ENCODE measurements around the gene KCNK3. TPM values are rescaled to one million over a fixed set of nuclear protein-coding genes. Genes with fewer than 3 reads are reported as not detected.

The KCNK3 gene
- total RNA-seq, 1 donor from 2014 or later, result 1.9 TPM

GRCh38 chr2:26723991-26724750, 31.6 kb downstream of the KCNK3 start:
- Histone ChIP-seq H3K9ac (ENCODE audit: low read length) (peak overlapping the region; percentile 16), H3K79me2 (ENCODE audit: insufficient read depth, low read length) (no peaks in the 10 kb centered on the region), H3K9me3 (ENCODE audit: insufficient read depth, low read depth, low read length) (no peaks in the 10 kb centered on the region), H4K20me1 (ENCODE audit: insufficient read depth, low read length) (no peaks in the 10 kb centered on the region), H3K4me2 (ENCODE audit: low read length) (peak overlapping the region; percentile 41), H2AFZ (ENCODE audit: low read depth, low read length) (no peak overlapping the region), H3K4me1 (ENCODE audit: insufficient read depth, low read length) (peaks cover 39% of the 10 kb centered on the region), H3K4me3 (ENCODE audit: insufficient read depth, low read depth, low read length) (no peak overlapping the region), H3K36me3 (ENCODE audit: insufficient read depth, low read length) (no peaks in the 10 kb centered on the region), H3K27ac (ENCODE audit: low read depth, low read length) (peak overlapping the region; percentile 33), H3K27me3 (ENCODE audit: insufficient read depth, low read length) (no peaks in the 10 kb centered on the region)
- FAIRE-seq (no peak), DNase-seq (ENCODE audit: low read depth) (peak; percentile 78)
- Mint-ChIP-seq H3K27me3 (ENCODE audit: low read depth, unreplicated experiment) (peaks cover 31% of the 10 kb centered on the region), H3K36me3 (ENCODE audit: low read depth, unreplicated experiment) (peaks cover 6% of the 10 kb centered on the region), H3K4me3 (ENCODE audit: unreplicated experiment) (peak overlapping the region; percentile 47), H3K9me3 (ENCODE audit: unreplicated experiment) (no peaks in the 10 kb centered on the region), H3K27ac (ENCODE audit: unreplicated experiment) (peak overlapping the region; percentile 69), H3K4me1 (ENCODE audit: low read depth, unreplicated experiment) (peaks cover 7% of the 10 kb centered on the region)
- TF ChIP-seq, protein P1, sequence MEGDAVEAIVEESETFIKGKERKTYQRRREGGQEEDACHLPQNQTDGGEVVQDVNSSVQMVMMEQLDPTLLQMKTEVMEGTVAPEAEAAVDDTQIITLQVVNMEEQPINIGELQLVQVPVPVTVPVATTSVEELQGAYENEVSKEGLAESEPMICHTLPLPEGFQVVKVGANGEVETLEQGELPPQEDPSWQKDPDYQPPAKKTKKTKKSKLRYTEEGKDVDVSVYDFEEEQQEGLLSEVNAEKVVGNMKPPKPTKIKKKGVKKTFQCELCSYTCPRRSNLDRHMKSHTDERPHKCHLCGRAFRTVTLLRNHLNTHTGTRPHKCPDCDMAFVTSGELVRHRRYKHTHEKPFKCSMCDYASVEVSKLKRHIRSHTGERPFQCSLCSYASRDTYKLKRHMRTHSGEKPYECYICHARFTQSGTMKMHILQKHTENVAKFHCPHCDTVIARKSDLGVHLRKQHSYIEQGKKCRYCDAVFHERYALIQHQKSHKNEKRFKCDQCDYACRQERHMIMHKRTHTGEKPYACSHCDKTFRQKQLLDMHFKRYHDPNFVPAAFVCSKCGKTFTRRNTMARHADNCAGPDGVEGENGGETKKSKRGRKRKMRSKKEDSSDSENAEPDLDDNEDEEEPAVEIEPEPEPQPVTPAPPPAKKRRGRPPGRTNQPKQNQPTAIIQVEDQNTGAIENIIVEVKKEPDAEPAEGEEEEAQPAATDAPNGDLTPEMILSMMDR (IDR thresholded peaks at IDR 0.05; ENCODE audit: insufficient read depth, low read depth, low read length), result no peak
- no peak for TF ChIP-seq EZH2 (IDR thresholded peaks at IDR 0.05; ENCODE audit: insufficient read depth, low read length)

DNA sequence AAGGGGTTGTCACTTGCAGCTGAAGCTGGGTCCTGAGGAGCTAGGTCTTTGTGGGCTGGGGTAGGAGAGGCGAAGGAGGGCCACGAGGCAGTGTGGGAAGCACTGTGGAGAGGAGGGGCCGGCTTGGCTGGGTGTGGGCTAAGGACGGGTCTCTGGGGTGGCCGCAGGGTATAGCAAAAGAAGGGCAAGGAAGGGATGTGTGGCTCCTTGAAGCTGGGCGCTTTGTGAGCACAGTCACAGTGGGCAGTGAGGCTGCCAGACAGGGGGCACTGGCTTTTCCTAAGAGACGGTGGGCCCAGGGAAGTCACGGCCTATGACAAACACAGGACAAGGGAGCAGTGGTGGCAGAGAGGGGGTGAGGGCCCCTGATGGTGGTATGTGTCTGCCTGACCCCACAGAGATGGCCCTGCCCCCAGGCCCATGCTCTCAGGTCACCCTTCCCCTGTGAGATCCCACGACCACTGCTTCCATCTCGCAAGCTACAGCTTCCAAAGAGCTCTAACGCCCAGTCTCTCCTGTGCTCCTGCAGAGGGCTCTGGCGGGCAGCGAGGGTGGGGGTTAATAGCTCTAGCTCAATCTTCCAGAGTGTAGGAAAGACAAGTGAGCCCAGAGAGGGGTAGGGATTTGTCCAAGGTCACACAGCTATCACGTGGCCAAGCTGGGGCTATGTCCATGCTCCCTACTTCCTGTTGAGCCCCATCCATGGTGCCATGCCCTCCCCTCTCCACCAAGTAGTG, 32.4 kb downstream of the KCNK3 start:
- Histone ChIP-seq H3K27ac (ENCODE audit: low read depth, low read length) (peak overlapping the region; percentile 33), H4K20me1 (ENCODE audit: insufficient read depth, low read length) (no peaks in the 10 kb centered on the region), H3K9ac (ENCODE audit: low read length) (peak overlapping the region; percentile 16), H3K4me3 (ENCODE audit: insufficient read depth, low read depth, low read length) (no peak overlapping the region), H3K4me1 (ENCODE audit: insufficient read depth, low read length) (peaks cover 38% of the 10 kb centered on the region), H3K79me2 (ENCODE audit: insufficient read depth, low read length) (no peaks in the 10 kb centered on the region), H3K9me3 (ENCODE audit: insufficient read depth, low read depth, low read length) (no peaks in the 10 kb centered on the region), H3K27me3 (ENCODE audit: insufficient read depth, low read length) (no peaks in the 10 kb centered on the region), H2AFZ (ENCODE audit: low read depth, low read length) (no peak overlapping the region), H3K36me3 (ENCODE audit: insufficient read depth, low read length) (no peaks in the 10 kb centered on the region), H3K4me2 (ENCODE audit: low read length) (peak overlapping the region; percentile 41)
- DNase-seq (ENCODE audit: low read depth) (no peak), FAIRE-seq (no peak)
- Mint-ChIP-seq H3K27me3 (ENCODE audit: low read depth, unreplicated experiment) (peaks cover 32% of the 10 kb centered on the region), H3K4me3 (ENCODE audit: unreplicated experiment) (peak overlapping the region; percentile 47), H3K36me3 (ENCODE audit: low read depth, unreplicated experiment) (peaks cover 4% of the 10 kb centered on the region), H3K9me3 (ENCODE audit: unreplicated experiment) (no peaks in the 10 kb centered on the region), H3K4me1 (ENCODE audit: low read depth, unreplicated experiment) (peaks cover 7% of the 10 kb centered on the region), H3K27ac (ENCODE audit: unreplicated experiment) (no peak overlapping the region)
- no peak for TF ChIP-seq EZH2 (IDR thresholded peaks at IDR 0.05; ENCODE audit: insufficient read depth, low read length)
- TF ChIP-seq, protein P1 (IDR thresholded peaks at IDR 0.05; ENCODE audit: insufficient read depth, low read depth, low read length), result no peak

DNA sequence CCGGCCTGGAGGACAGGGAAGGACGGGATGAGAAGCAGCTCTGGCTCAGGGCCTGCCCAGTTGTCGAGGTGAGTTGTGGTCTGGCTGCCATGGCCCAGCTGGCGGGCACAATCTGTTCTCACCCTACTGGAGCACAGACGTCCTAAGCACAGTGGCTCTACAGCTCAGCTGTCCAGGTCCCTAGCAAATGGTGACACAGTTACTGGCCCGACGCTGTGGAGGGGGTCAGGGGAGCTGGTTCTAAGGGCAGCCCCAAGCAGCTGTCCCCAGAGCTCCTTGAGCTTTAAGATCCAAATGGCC, 32.9 kb downstream of the KCNK3 start:
- H2AFZ ChIP-seq (ENCODE audit: low read depth, low read length), result no peak overlapping the region
- H3K9me3 Mint-ChIP-seq (ENCODE audit: unreplicated experiment), result no peaks in the 10 kb centered on the region
- H3K4me1 Mint-ChIP-seq (ENCODE audit: low read depth, unreplicated experiment), result peaks cover 7% of the 10 kb centered on the region
- DNase-seq (ENCODE audit: low read depth), result no peak
- no peak for TF ChIP-seq EZH2 (IDR thresholded peaks at IDR 0.05; ENCODE audit: insufficient read depth, low read length)
- TF ChIP-seq, protein P1 (IDR thresholded peaks at IDR 0.05; ENCODE audit: insufficient read depth, low read depth, low read length), result no peak
- H4K20me1 ChIP-seq (ENCODE audit: insufficient read depth, low read length), result no peaks in the 10 kb centered on the region
- H3K27me3 Mint-ChIP-seq (ENCODE audit: low read depth, unreplicated experiment), result peaks cover 34% of the 10 kb centered on the region
- no peaks in the 10 kb centered on the region for H3K27me3 ChIP-seq (ENCODE audit: insufficient read depth, low read length)
- no peak overlapping the region for H3K4me2 ChIP-seq (ENCODE audit: low read length)
- H3K4me3 Mint-ChIP-seq (ENCODE audit: unreplicated experiment), result no peak overlapping the region
- no peak overlapping the region for H3K4me3 ChIP-seq (ENCODE audit: insufficient read depth, low read depth, low read length)
- H3K27ac ChIP-seq (ENCODE audit: low read depth, low read length), result no peak overlapping the region
- peaks cover 4% of the 10 kb centered on the region for H3K36me3 Mint-ChIP-seq (ENCODE audit: low read depth, unreplicated experiment)
- peaks cover 33% of the 10 kb centered on the region for H3K4me1 ChIP-seq (ENCODE audit: insufficient read depth, low read length)
- H3K79me2 ChIP-seq (ENCODE audit: insufficient read depth, low read length), result no peaks in the 10 kb centered on the region
- H3K9me3 ChIP-seq (ENCODE audit: insufficient read depth, low read depth, low read length), result no peaks in the 10 kb centered on the region
- FAIRE-seq, result no peak
- H3K9ac ChIP-seq (ENCODE audit: low read length), result no peak overlapping the region
- no peak overlapping the region for H3K27ac Mint-ChIP-seq (ENCODE audit: unreplicated experiment)
- H3K36me3 ChIP-seq (ENCODE audit: insufficient read depth, low read length), result no peaks in the 10 kb centered on the region

Data from astrocyte (in vitro differentiated cells and primary cell).